Prostate gland (tissue), 2 donors: Measurements from ENCODE around the gene CNTN5.

Source experiments
- CTCF ChIP-seq, 4 experiments: fragments of 200-600 bp in 2 of 4; fragments of 450-650 bp in 2 of 4; sonication (generic) in 2 of 4; IDR thresholded peaks; 1 replicate in 3 of 4; 2 replicates in 1 of 4; pipeline ENCODE4 v1.5.1; 2016 to 2019; ENCODE audit warnings: antibody characterized with exemption in 4 of 4, mild to moderate bottlenecking in 2 of 4, moderate library complexity in 2 of 4
- POLR2A ChIP-seq: fragments of 450-650 bp; IDR thresholded peaks from one replicate; pipeline ENCODE4 v1.6.1; 2016; ENCODE audit warnings: antibody characterized with exemption, mild to moderate bottlenecking
- POLR2AphosphoS5 ChIP-seq: sonication (generic); formaldehyde crosslinking; IDR thresholded peaks from one replicate; pipeline ENCODE4 v1.6.1; 2017; ENCODE audit warnings: antibody characterized with exemption

GRCh38 chr11:99671808-99672409 lies 651.2 kb downstream of the CNTN5 start:
- TF ChIP-seq CTCF (IDR thresholded peaks at IDR 0.05): no peak
- TF ChIP-seq POLR2AphosphoS5: no peak
- no peak for TF ChIP-seq POLR2A
